Measurements from ENCODE around the gene KCNAB1.

The KCNAB1 gene

DNA sequence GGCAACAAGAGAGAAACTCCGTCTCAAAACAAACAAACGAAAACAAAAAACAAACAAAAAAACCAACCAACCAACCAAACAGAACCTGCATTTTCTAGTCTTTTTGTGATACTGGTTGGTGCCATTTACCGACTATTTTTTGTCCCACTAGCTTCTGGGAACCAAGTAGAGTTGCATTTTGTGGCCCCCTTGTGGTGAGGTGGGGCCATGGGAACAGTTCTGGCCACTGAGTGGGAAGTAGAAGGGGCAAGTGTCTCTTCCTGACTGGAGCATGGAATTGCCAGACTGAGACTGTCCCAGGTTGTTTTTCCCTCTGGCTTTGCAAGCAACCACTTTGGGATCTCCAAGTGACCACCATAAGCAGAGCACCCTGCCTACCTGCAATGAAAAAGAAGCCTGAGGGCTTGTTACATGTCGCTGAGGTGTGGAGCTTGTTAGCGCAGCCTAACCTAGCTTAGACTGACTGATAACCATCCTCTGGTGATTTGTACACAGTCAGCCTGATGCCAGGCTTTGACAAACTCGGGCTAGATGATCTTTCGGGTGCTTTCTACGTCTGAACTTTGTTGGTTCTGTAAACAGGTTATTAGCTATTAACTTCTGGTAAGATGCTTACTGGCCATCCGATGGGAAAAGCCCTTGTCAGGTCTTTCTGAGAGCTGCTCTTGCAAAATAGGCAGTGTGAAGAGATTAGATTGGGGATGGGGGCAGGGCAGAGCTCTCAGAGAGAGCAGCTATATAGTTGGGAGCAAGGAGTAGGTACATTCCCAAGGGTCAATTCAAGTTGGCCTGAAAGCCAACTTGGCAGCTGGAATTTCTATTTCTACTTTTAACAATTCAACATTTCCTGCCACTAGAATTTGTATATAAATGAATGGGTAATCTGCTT lies 262.3 kb downstream of the KCNAB1 start:
- Histone ChIP-seq H3K27ac (no peak overlapping the region), H3K4me1 (ENCODE audit: control insufficient read depth in 1 of 2, insufficient read depth in 1 of 2, low read depth in 1 of 2, low read length in 1 of 2) (no peaks in the 10 kb centered on the region), H3K4me3 (ENCODE audit: low read depth in 1 of 2, low read length in 1 of 2) (no peak overlapping the region), H3K9me3 (no peaks in the 10 kb centered on the region), H3K36me3 (no peaks in the 10 kb centered on the region), H3K27me3 (no peaks in the 10 kb centered on the region)
- TF ChIP-seq, protein P1, sequence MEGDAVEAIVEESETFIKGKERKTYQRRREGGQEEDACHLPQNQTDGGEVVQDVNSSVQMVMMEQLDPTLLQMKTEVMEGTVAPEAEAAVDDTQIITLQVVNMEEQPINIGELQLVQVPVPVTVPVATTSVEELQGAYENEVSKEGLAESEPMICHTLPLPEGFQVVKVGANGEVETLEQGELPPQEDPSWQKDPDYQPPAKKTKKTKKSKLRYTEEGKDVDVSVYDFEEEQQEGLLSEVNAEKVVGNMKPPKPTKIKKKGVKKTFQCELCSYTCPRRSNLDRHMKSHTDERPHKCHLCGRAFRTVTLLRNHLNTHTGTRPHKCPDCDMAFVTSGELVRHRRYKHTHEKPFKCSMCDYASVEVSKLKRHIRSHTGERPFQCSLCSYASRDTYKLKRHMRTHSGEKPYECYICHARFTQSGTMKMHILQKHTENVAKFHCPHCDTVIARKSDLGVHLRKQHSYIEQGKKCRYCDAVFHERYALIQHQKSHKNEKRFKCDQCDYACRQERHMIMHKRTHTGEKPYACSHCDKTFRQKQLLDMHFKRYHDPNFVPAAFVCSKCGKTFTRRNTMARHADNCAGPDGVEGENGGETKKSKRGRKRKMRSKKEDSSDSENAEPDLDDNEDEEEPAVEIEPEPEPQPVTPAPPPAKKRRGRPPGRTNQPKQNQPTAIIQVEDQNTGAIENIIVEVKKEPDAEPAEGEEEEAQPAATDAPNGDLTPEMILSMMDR (IDR thresholded peaks at IDR 0.05), result no peak

DNA sequence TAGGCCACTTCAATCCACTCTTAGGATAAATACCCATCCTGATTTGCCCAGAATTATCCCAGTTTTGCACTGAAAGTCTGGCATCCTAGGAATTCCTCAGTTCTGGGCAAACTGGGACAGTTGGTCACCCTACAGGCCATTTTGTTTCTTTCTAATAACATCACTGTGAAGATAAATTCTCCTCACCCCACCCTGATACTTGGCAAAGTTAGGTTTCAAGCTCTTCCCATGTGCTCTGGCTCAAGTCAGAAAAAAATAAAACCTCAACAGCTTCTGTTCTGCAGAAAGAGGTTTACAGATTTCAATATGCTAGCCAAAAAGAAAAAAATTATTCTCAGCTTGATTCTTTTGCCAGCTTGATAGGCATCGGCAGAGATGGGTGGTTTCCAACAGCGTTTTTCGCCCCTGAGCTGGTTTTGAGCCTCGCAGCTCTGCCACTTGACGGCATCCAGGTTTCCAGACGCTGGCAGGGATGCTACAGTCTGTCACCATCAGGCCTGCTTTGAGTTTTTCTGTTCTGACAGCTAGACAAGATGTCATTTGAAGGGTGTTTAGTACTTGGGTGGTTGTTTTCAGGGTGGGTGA lies 263.2 kb downstream of the KCNAB1 start:
- no peaks in the 10 kb centered on the region for H3K9me3 ChIP-seq
- no peaks in the 10 kb centered on the region for H3K4me1 ChIP-seq (ENCODE audit: control insufficient read depth in 1 of 2, insufficient read depth in 1 of 2, low read depth in 1 of 2, low read length in 1 of 2)
- no peaks in the 10 kb centered on the region for H3K27me3 ChIP-seq
- TF ChIP-seq, protein P1 (IDR thresholded peaks at IDR 0.05), result no peak
- no peak overlapping the region for H3K27ac ChIP-seq
- no peak overlapping the region for H3K4me3 ChIP-seq (ENCODE audit: low read depth in 1 of 2, low read length in 1 of 2)
- H3K36me3 ChIP-seq, result no peaks in the 10 kb centered on the region

DNA sequence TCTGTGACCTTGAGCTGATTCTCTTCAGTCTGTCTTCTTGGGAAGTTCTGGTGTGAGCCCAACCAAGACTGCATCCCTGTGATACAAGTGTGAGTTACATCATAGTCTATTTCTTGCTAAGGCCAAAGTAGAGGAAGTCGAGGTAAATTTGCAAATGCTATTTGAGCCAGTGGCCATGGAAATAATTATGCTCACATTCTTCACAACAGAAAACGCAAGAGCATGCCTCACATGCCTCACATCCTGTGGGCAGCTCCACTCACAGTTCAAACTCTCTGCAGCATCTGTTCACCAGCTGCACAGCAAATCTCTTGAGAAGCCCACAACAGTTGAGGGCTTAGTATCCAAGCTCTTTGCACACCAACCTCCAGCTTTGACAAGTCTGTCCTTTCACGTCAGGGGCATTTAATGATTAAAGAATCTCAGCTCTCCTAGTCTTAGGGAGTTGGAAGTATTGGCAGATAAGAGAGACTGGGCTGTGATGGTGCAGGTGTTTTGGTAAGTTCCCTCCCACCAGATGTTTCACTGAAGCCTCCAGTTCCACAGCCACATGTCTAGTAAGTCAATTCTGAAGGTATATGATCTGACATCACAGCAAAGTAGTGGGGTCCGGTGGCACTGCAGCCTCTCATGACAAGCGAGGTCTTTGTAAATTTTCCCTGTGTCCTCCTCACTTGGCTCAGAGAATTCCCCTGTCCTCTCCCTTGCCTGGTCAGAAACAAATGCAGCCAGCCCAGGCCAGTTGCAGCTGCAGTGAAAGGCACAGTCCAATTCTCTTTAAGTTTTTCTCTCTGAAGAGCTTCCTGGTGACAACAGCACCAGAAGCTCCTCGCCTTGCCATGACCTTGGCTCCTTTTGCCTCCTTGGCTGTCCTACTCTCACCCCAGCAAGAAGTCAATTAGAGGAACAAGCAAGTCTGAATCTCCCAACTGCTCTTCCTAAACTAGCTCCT lies 268.4 kb downstream of the KCNAB1 start:
- TF ChIP-seq, protein P1 (IDR thresholded peaks at IDR 0.05), result no peak
- Histone ChIP-seq H3K27ac (no peak overlapping the region), H3K36me3 (no peaks in the 10 kb centered on the region), H3K27me3 (no peaks in the 10 kb centered on the region), H3K4me3 (ENCODE audit: low read depth in 1 of 2, low read length in 1 of 2) (no peak overlapping the region), H3K9me3 (no peaks in the 10 kb centered on the region), H3K4me1 (ENCODE audit: control insufficient read depth in 1 of 2, insufficient read depth in 1 of 2, low read depth in 1 of 2, low read length in 1 of 2) (no peaks in the 10 kb centered on the region)

DNA sequence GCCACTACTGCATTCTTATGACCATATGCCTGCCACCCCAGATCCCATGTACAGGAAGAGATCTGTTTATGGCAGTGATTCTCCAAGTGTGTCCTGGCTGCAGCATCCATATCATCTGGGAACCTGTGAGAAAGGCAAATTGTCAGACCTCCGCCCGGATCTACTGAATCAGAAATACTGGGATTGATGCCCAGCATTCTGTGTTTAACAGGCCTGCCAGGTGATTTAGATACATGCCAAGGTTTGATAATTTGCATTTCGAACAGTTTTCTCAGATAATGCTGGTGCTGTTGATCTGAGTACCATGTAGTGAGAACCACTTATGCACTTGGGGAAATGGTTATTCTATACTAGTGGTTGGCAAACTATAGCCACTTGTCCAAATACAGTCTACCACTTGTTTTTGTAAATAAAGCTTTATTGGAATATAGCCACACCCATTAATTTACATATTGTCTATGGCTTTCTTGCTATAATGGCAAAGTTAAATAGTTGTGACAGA lies 269.1 kb downstream of the KCNAB1 start:
- no peaks in the 10 kb centered on the region for H3K36me3 ChIP-seq
- H3K27me3 ChIP-seq, result no peaks in the 10 kb centered on the region
- no peak overlapping the region for H3K27ac ChIP-seq
- H3K4me3 ChIP-seq (ENCODE audit: low read depth in 1 of 2, low read length in 1 of 2), result no peak overlapping the region
- H3K9me3 ChIP-seq, result no peaks in the 10 kb centered on the region
- TF ChIP-seq, protein P1 (IDR thresholded peaks at IDR 0.05), result no peak
- H3K4me1 ChIP-seq (ENCODE audit: control insufficient read depth in 1 of 2, insufficient read depth in 1 of 2, low read depth in 1 of 2, low read length in 1 of 2), result no peaks in the 10 kb centered on the region

DNA sequence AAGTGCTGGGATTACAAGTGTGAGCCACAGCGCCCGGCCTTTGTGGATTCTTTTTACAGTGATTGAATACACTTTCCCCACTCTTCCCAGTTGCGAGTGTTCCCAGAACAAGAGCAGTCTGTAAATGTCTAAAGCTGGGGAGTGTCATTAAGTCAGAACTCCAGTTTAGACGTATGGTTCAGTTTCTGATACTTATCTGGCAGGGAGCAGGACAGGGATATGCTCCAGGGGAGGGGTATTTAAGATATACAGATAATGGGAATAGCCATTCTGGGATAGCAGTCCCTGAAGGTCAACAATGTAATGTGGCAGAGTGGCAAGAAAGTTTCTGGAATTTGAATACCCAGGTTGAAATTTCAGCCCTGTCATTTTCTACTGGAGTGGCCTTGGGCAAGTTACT lies 270.5 kb downstream of the KCNAB1 start:
- Histone ChIP-seq H3K9me3 (no peaks in the 10 kb centered on the region), H3K36me3 (no peaks in the 10 kb centered on the region), H3K27ac (no peak overlapping the region), H3K4me3 (ENCODE audit: low read depth in 1 of 2, low read length in 1 of 2) (no peak overlapping the region), H3K4me1 (ENCODE audit: control insufficient read depth in 1 of 2, insufficient read depth in 1 of 2, low read depth in 1 of 2, low read length in 1 of 2) (no peaks in the 10 kb centered on the region), H3K27me3 (no peaks in the 10 kb centered on the region)
- TF ChIP-seq, protein P1 (IDR thresholded peaks at IDR 0.05), result no peak

Data from neutrophil (primary cell).